ENCODE measurements around the gene LIF.

Gene LIF

GRCh38 chr22:30285176-30285845, 38.8 kb upstream of the LIF start:
- TF ChIP-seq CTCF (IDR thresholded peaks at IDR 0.05; ENCODE audit: unreplicated experiment in 3 of 3), result no peak
- peaks cover 9% of the 10 kb centered on the region for H3K4me1 Mint-ChIP-seq
- H3K4me3 Mint-ChIP-seq, result peak overlapping the region in 1 of 3 experiments; percentile 12
- no peaks in the 10 kb centered on the region for H3K27me3 Mint-ChIP-seq (ENCODE audit: low read depth)
- no peak overlapping the region for H3K27ac Mint-ChIP-seq
- H3K36me3 Mint-ChIP-seq (ENCODE audit: low read depth), result no peaks in the 10 kb centered on the region
- no peaks in the 10 kb centered on the region for H3K9me3 Mint-ChIP-seq

- no peak for TF ChIP-seq CTCF (IDR thresholded peaks at IDR 0.05; ENCODE audit: unreplicated experiment in 3 of 3)
- no peaks in the 10 kb centered on the region for H3K9me3 Mint-ChIP-seq
- no peaks in the 10 kb centered on the region for H3K36me3 Mint-ChIP-seq (ENCODE audit: low read depth)
- no peak overlapping the region for H3K27ac Mint-ChIP-seq
- peaks cover 8% of the 10 kb centered on the region for H3K4me1 Mint-ChIP-seq
- no peaks in the 10 kb centered on the region for H3K27me3 Mint-ChIP-seq (ENCODE audit: low read depth)
- peak overlapping the region in 2 of 3 experiments; percentile 15 to 19 for H3K4me3 Mint-ChIP-seq
These were observed 38.1 kb upstream of the LIF start for GRCh38 chr22:30284666-30285065.

- H3K9me3 Mint-ChIP-seq, result no peaks in the 10 kb centered on the region
- H3K27ac Mint-ChIP-seq, result no peak overlapping the region
- no peaks in the 10 kb centered on the region for H3K36me3 Mint-ChIP-seq (ENCODE audit: low read depth)
- H3K4me1 Mint-ChIP-seq, result peaks cover 8% of the 10 kb centered on the region
- H3K4me3 Mint-ChIP-seq, result no peak overlapping the region
- TF ChIP-seq CTCF (IDR thresholded peaks at IDR 0.05; ENCODE audit: unreplicated experiment in 3 of 3), result no peak
- H3K27me3 Mint-ChIP-seq (ENCODE audit: low read depth), result no peaks in the 10 kb centered on the region
These were observed 37.6 kb upstream of the LIF start for GRCh38 chr22:30284172-30284571.

- no peak overlapping the region for H3K4me3 Mint-ChIP-seq
- TF ChIP-seq CTCF (IDR thresholded peaks at IDR 0.05; ENCODE audit: unreplicated experiment in 3 of 3), result no peak
- H3K27me3 Mint-ChIP-seq (ENCODE audit: low read depth), result no peaks in the 10 kb centered on the region
- H3K9me3 Mint-ChIP-seq, result no peaks in the 10 kb centered on the region
- no peaks in the 10 kb centered on the region for H3K36me3 Mint-ChIP-seq (ENCODE audit: low read depth)
- no peak overlapping the region for H3K27ac Mint-ChIP-seq
- peaks cover 10% of the 10 kb centered on the region for H3K4me1 Mint-ChIP-seq
These were observed 36.8 kb upstream of the LIF start for GRCh38 chr22:30283342-30283741.

GRCh38 chr22:30282616-30283046, 36.1 kb upstream of the LIF start:
- no peaks in the 10 kb centered on the region for H3K36me3 Mint-ChIP-seq (ENCODE audit: low read depth)
- no peaks in the 10 kb centered on the region for H3K9me3 Mint-ChIP-seq
- peaks cover 10% of the 10 kb centered on the region for H3K4me1 Mint-ChIP-seq
- TF ChIP-seq CTCF (IDR thresholded peaks at IDR 0.05; ENCODE audit: unreplicated experiment in 3 of 3), result no peak
- H3K4me3 Mint-ChIP-seq, result no peak overlapping the region
- no peak overlapping the region for H3K27ac Mint-ChIP-seq
- H3K27me3 Mint-ChIP-seq (ENCODE audit: low read depth), result no peaks in the 10 kb centered on the region

GRCh38 chr22:30280505-30280904, 33.9 kb upstream of the LIF start:
- TF ChIP-seq CTCF (IDR thresholded peaks at IDR 0.05; ENCODE audit: unreplicated experiment in 3 of 3), result no peak
- Mint-ChIP-seq H3K27ac (no peak overlapping the region), H3K9me3 (no peaks in the 10 kb centered on the region), H3K27me3 (ENCODE audit: low read depth) (peaks cover 4% of the 10 kb centered on the region), H3K36me3 (ENCODE audit: low read depth) (no peaks in the 10 kb centered on the region), H3K4me1 (peaks cover 16% of the 10 kb centered on the region), H3K4me3 (no peak overlapping the region)

Data from nephron (organoid).